ENCODE data around the gene GLDN.
"Not testable (repeated sequence)": the region's sequence is repeated elsewhere in the genome, so short reads cannot be mapped to it uniquely, and the experiment has no call there.

Gene GLDN

DNA sequence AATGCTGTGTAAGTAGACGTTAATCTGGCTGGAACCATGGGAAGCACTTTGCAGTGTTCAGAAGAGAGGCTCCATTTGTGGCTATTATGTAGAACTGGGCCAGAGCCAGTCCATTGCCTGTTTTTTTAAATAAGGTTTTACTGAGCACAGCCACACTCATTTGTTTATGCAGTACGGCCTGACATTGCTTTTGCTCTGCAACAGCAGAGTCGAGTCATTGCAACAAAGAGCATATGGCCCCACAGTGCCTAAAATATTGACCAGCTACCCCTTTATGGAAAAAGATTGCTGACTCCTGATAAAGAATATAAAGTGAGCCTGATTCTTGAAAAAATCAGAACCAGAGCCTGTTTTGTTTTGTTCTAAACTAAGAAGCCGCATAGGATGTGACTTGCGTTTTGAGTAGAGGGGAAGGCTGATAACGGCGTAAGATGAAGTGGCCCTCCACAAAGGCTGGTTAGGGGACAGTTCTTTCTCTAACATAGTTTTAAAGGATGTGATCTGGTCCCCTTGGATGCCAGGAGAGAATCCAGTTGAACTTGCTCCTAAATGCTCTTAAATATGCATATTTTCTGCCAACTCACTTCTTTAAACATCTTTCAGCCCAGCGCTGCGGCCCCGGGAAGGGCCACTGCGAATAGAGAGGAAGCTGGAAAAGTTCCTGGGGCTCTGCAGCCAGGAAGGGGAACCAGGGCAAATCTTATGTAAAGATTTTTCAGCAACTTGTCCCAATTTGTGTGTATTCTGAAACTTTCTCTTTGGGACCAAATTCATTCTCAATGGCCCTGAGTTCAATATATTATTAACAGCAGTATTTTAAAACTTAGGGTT is 64.5 kb downstream of the GLDN start:
- ATAC-seq (replicated peaks; ENCODE audit: extremely low read depth, poor library complexity, severe bottlenecking), result no peak
- Mint-ChIP-seq H3K27me3 (peaks cover 46% of the 10 kb centered on the region), H3K4me3 (no peak overlapping the region), H3K27ac (ENCODE audit: low read depth) (no peak overlapping the region), H3K36me3 (ENCODE audit: insufficient read depth) (no peaks in the 10 kb centered on the region), H3K4me1 (no peaks in the 10 kb centered on the region), H3K9me3 (no peaks in the 10 kb centered on the region)
- no peak for DNase-seq (ENCODE audit: low spot score in 2 of 2)

DNA sequence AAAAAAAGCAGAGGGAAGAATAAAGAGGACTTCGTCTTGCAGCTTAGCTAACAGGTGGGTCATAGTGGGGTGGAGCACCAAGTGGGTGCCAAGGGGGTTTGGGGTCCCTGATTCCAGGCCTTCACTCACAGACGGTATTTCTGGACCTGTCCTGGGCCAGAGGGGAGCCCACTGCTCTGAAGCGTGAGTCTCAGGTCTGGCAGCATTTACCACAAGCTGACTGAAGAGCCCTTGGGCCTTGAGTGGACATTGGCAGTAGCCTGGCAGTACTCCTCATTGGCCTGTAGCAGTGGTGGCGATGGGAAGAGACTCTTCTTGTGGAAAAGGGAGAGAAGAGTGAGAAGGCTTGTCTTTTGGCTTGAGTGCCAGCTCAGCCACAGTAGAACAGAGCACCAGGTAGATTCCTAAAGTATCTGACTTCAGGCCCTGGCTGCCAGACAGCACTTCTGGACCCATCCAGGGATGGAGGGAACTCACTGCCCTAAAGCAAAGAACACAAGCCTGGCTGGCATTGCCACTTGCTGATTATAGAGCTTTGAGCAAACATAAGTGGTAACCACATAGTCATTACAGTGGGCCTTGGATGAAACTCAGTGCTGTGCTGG is 72.9 kb downstream of the GLDN start:
- Mint-ChIP-seq H3K4me3 (no peak overlapping the region), H3K4me1 (no peaks in the 10 kb centered on the region), H3K27ac (ENCODE audit: low read depth) (no peak overlapping the region), H3K9me3 (no peaks in the 10 kb centered on the region), H3K36me3 (ENCODE audit: insufficient read depth) (no peaks in the 10 kb centered on the region), H3K27me3 (peaks cover 9% of the 10 kb centered on the region)
- DNase-seq (ENCODE audit: low spot score in 2 of 2), result no peak
- no peak for ATAC-seq (replicated peaks; ENCODE audit: extremely low read depth, poor library complexity, severe bottlenecking)

- H3K27ac Mint-ChIP-seq (ENCODE audit: low read depth), result no peak overlapping the region
- no peak overlapping the region for H3K4me3 Mint-ChIP-seq
- H3K36me3 Mint-ChIP-seq (ENCODE audit: insufficient read depth), result no peaks in the 10 kb centered on the region
- DNase-seq (ENCODE audit: low spot score in 2 of 2) (no peak), ATAC-seq (replicated peaks; ENCODE audit: extremely low read depth, poor library complexity, severe bottlenecking) (no peak)
- no peaks in the 10 kb centered on the region for H3K4me1 Mint-ChIP-seq
- peaks cover 9% of the 10 kb centered on the region for H3K27me3 Mint-ChIP-seq
- H3K9me3 Mint-ChIP-seq, result no peaks in the 10 kb centered on the region
Observed at GRCh38 chr15:51416129-51416528, 74.7 kb downstream of the GLDN start.

DNA sequence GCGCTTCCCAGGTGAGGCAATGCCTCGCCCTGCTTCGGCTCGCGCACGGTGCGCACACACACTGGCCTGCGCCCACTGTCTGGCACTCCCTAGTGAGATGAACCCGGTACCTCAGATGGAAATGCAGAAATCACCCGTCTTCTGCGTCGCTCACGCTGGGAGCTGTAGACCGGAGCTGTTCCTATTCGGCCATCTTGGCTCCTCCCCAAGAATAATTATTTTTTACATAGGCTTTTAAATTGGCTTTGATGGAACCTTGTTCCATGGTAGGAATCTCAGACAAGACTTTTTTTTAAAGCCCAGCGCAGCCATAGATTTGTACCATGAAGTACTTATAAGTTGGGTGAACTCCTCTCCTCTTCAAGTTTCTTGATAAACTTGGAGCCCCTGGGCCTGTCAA is 81.6 kb downstream of the GLDN start:
- H3K9me3 Mint-ChIP-seq; DNase-seq (ENCODE audit: low spot score in 2 of 2); H3K27ac Mint-ChIP-seq (ENCODE audit: low read depth); H3K4me1 Mint-ChIP-seq; H3K36me3 Mint-ChIP-seq (ENCODE audit: insufficient read depth); H3K4me3 Mint-ChIP-seq; ATAC-seq (replicated peaks; ENCODE audit: extremely low read depth, poor library complexity, severe bottlenecking); H3K27me3 Mint-ChIP-seq: not testable (repeated sequence)

GRCh38 chr15:51424780-51425179 is 83.3 kb downstream of the GLDN start:
- Mint-ChIP-seq H3K36me3 (ENCODE audit: insufficient read depth) (no peaks in the 10 kb centered on the region), H3K27ac (ENCODE audit: low read depth) (no peak overlapping the region), H3K9me3 (no peaks in the 10 kb centered on the region), H3K4me3 (no peak overlapping the region), H3K27me3 (peaks cover 15% of the 10 kb centered on the region), H3K4me1 (no peaks in the 10 kb centered on the region)
- ATAC-seq (replicated peaks; ENCODE audit: extremely low read depth, poor library complexity, severe bottlenecking) (no peak), DNase-seq (ENCODE audit: low spot score in 2 of 2) (no peak)

DNA sequence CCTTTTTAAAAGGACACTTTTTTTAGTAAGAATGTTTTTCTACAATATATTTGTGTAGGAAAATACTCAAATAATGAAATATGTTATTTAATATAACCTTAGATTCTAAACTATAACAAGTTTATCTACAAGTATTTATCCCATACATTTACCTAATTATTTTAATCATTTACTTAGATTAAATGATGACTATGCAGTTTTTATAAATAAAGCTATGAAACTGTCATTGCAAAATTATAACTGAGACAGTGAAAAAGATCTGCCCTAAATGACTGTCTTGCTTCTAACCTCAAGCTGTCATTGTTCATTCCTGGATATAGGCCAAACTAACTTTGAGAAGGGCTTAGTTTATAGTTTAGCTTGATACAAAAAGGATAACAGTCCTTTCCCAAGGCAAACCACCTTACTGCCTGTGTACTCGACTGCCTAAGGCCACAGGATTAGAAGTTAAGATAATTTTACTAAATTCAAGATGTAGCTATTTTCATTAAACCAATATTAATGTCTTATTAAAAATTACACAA is 84.1 kb downstream of the GLDN start:
- Mint-ChIP-seq H3K36me3 (ENCODE audit: insufficient read depth) (no peaks in the 10 kb centered on the region), H3K27ac (ENCODE audit: low read depth) (no peak overlapping the region), H3K4me3 (no peak overlapping the region), H3K27me3 (peaks cover 15% of the 10 kb centered on the region), H3K4me1 (no peaks in the 10 kb centered on the region), H3K9me3 (no peaks in the 10 kb centered on the region)
- no peak for ATAC-seq (replicated peaks; ENCODE audit: extremely low read depth, poor library complexity, severe bottlenecking)
- DNase-seq (ENCODE audit: low spot score in 2 of 2), result no peak

DNA sequence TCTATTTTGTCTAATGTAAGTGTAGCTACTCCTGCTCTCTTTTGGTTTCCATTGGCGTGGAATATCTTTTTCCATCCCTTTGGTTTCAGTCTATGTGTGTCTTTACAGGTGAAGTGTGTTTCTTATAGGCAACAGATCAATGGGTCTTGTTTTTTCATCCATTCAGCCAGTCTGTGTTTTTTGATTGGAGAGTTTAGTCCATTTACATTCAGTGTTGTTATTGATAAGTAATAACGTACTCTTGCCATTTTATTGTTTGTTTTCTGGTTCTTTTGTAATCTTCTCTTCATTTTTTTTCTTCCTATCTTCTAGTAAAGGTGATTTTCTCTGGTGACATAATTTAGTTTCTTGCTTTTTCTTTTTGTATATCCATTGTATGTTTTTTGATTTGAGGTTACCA is 97.1 kb downstream of the GLDN start:
- Mint-ChIP-seq H3K36me3 (ENCODE audit: insufficient read depth) (no peaks in the 10 kb centered on the region), H3K9me3 (no peaks in the 10 kb centered on the region), H3K27me3 (peaks cover 26% of the 10 kb centered on the region), H3K4me1 (no peaks in the 10 kb centered on the region), H3K27ac (ENCODE audit: low read depth) (no peak overlapping the region), H3K4me3 (no peak overlapping the region)
- DNase-seq (ENCODE audit: low spot score in 2 of 2) (no peak), ATAC-seq (replicated peaks; ENCODE audit: extremely low read depth, poor library complexity, severe bottlenecking) (no peak)

DNA sequence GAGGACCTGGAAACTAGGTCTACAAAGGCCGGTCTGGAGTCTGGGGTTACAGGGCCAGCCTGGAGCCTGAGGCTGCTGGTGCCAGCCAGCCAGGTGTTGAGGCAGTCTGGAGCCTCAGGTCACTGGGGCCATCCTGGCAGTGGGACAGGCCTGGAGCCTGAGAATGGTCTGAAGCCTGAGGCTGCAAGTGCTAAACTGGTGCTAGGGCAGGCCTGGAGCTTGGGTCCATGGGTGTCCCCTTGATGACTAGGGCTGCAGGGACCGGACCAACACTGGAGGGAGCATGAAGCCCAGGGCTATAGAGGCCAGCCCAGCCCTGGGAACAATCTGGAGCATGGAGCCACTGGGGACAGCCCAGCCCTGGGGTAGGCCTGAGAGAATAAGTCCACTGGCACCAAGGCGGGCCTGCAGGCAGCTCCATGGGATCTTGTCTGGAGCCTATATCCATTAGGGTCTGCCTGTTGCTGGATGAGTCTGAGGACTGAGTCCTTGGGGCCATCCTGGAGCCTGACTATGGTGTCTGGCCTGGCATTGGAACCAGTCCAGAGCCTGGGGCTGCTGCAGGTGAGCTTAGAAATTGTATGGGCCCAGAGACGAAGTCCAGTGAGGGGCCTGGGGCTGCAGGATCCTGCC is 101.9 kb downstream of the GLDN start:
- Mint-ChIP-seq H3K27ac (ENCODE audit: low read depth) (no peak overlapping the region), H3K36me3 (ENCODE audit: insufficient read depth) (no peaks in the 10 kb centered on the region)
- no peak for ATAC-seq (replicated peaks; ENCODE audit: extremely low read depth, poor library complexity, severe bottlenecking)

GRCh38 chr15:51444112-51444511 is 102.7 kb downstream of the GLDN start:
- no peak overlapping the region for H3K27ac Mint-ChIP-seq (ENCODE audit: low read depth)
- DNase-seq (ENCODE audit: low spot score in 2 of 2) (no peak), ATAC-seq (replicated peaks; ENCODE audit: extremely low read depth, poor library complexity, severe bottlenecking) (no peak)
- no peaks in the 10 kb centered on the region for H3K4me1 Mint-ChIP-seq
- no peaks in the 10 kb centered on the region for H3K36me3 Mint-ChIP-seq (ENCODE audit: insufficient read depth)
- H3K4me3 Mint-ChIP-seq, result no peak overlapping the region
- peaks cover 13% of the 10 kb centered on the region for H3K27me3 Mint-ChIP-seq
- H3K9me3 Mint-ChIP-seq, result no peaks in the 10 kb centered on the region

More for the DNA sequence above, 101.9 kb downstream of the GLDN start:
- Mint-ChIP-seq H3K4me1 (no peaks in the 10 kb centered on the region), H3K27me3 (peaks cover 13% of the 10 kb centered on the region), H3K9me3 (no peaks in the 10 kb centered on the region), H3K4me3 (no peak overlapping the region)
- no peak for DNase-seq (ENCODE audit: low spot score in 2 of 2)

DNA sequence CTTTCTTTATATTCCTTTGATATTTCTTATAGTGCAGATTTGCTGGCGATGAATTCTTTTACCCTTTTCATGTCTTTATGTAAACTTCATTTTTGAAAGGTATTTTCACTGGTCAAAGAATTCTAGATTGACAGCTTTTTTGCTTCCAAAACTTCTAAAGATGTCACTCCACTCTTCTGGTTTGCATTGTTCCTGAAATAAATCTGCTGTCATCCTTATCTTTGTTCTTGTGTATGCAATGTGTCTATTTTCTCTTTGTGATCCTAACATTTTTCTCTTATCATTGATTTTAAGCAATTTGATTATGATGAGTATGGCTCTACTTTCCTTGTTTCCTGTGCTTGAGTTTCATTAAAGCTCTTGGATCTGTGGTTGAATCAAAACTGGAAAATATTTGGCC is 103.4 kb downstream of the GLDN start:
- ATAC-seq (replicated peaks; ENCODE audit: extremely low read depth, poor library complexity, severe bottlenecking), result no peak
- Mint-ChIP-seq H3K9me3 (no peaks in the 10 kb centered on the region), H3K27ac (ENCODE audit: low read depth) (no peak overlapping the region), H3K4me3 (no peak overlapping the region), H3K4me1 (no peaks in the 10 kb centered on the region), H3K27me3 (peaks cover 7% of the 10 kb centered on the region), H3K36me3 (ENCODE audit: insufficient read depth) (no peaks in the 10 kb centered on the region)
- DNase-seq (ENCODE audit: low spot score in 2 of 2), result no peak

- not testable (repeated sequence) for ATAC-seq (replicated peaks; ENCODE audit: extremely low read depth, poor library complexity, severe bottlenecking); H3K9me3 Mint-ChIP-seq; H3K4me3 Mint-ChIP-seq; H3K4me1 Mint-ChIP-seq; H3K36me3 Mint-ChIP-seq (ENCODE audit: insufficient read depth); DNase-seq (ENCODE audit: low spot score in 2 of 2); H3K27ac Mint-ChIP-seq (ENCODE audit: low read depth); H3K27me3 Mint-ChIP-seq
Observed at GRCh38 chr15:51446029-51446744, 104.7 kb downstream of the GLDN start.

- no peak overlapping the region for H3K27ac Mint-ChIP-seq (ENCODE audit: low read depth)
- no peaks in the 10 kb centered on the region for H3K4me1 Mint-ChIP-seq
- peaks cover 2% of the 10 kb centered on the region for H3K36me3 Mint-ChIP-seq (ENCODE audit: insufficient read depth)
Observed at GRCh38 chr15:51447855-51448621, 106.6 kb downstream of the GLDN start.

More at GRCh38 chr15:51447855-51448621, 106.6 kb downstream of the GLDN start:
- Mint-ChIP-seq H3K9me3 (no peaks in the 10 kb centered on the region), H3K4me3 (no peak overlapping the region), H3K27me3 (no peaks in the 10 kb centered on the region)
- DNase-seq (ENCODE audit: low spot score in 2 of 2), result no peak
- no peak for ATAC-seq (replicated peaks; ENCODE audit: extremely low read depth, poor library complexity, severe bottlenecking)

All from central memory CD8-positive, alpha-beta T cell (primary cell).